K562 treated with DMSO at 1 percent for 12 hours (cell line): ENCODE data around the gene SMPD2. TPM values are rescaled to one million over a fixed set of nuclear protein-coding genes. Genes with fewer than 3 reads are reported as not detected.

Source experiments
- total RNA-seq: library from RNA; unstranded; fragments of 300-600 nt; gene quantifications from 2 replicates; pipeline ENCODE4 v1.2.3, GENCODE V29; 2022; ENCODE audit not compliant: insufficient read depth

SMPD2 gene
- 12.2 and 16.2 TPM in 2 replicates for total RNA-seq

GRCh38 chr6:109440331-109441068, at the start of gene SMPD2, which contains the start of gene PPIL6:
SMPD2 (plus strand) TSS chr6:109440724; CDS start chr6:109441122, 398 bp downstream.
PPIL6 (minus strand) TSS chr6:109440628; CDS start chr6:109440590, 38 bp downstream.

GRCh38 chr6:109455437-109456110, 15.1 kb downstream of the SMPD2 start, which contains the start of gene MICAL1:
MICAL1 (minus strand) TSS chr6:109455772; CDS start chr6:109454196, 1,576 bp downstream.

GRCh38 chr6:109482905-109483734, 42.6 kb downstream of the SMPD2 start, which contains the start of gene ZBTB24:
ZBTB24 (minus strand) TSS chr6:109483219; CDS start chr6:109482026, 1,193 bp downstream.

Other genes starting within 250 kb of the SMPD2 start
- 101 and 245 TPM in 2 replicates for gene CD164, start 58.3 kb upstream of the SMPD2 start, total RNA-seq
- gene PPIL6, start 96 bp upstream of the SMPD2 start, total RNA-seq = 0.37 and 1.2 TPM in 2 replicates
- 6.6 and 19.5 TPM in 2 replicates for gene MICAL1, start 15.0 kb downstream of the SMPD2 start, total RNA-seq
- gene ZBTB24, start 42.5 kb downstream of the SMPD2 start, total RNA-seq = 2.1 and 6.9 TPM in 2 replicates